Peyer's patch (tissue), 4 donors: ENCODE data around the gene PTGR1.

Experiments used
- POLR2A ChIP-seq, 2 donors: fragments of 450-650 bp; IDR thresholded peaks; one replicate each; pipeline ENCODE4 v1.5.1; 2017; ENCODE audit warnings: antibody characterized with exemption in 2 of 2, mild to moderate bottlenecking in 2 of 2, moderate library complexity in 2 of 2
- TF ChIP-seq, protein P1 (sequence below), 6 experiments: fragments of 450-650 bp in 4 of 6; fragments of 200-600 bp in 2 of 6; sonication (generic) in 1 of 6; IDR thresholded peaks; one replicate each; pipeline ENCODE4 v1.5.1; 2017 to 2019; ENCODE audit warnings: antibody characterized with exemption in 6 of 6, mild to moderate bottlenecking in 3 of 6, moderate library complexity in 1 of 6

- TF ChIP-seq, protein P1, sequence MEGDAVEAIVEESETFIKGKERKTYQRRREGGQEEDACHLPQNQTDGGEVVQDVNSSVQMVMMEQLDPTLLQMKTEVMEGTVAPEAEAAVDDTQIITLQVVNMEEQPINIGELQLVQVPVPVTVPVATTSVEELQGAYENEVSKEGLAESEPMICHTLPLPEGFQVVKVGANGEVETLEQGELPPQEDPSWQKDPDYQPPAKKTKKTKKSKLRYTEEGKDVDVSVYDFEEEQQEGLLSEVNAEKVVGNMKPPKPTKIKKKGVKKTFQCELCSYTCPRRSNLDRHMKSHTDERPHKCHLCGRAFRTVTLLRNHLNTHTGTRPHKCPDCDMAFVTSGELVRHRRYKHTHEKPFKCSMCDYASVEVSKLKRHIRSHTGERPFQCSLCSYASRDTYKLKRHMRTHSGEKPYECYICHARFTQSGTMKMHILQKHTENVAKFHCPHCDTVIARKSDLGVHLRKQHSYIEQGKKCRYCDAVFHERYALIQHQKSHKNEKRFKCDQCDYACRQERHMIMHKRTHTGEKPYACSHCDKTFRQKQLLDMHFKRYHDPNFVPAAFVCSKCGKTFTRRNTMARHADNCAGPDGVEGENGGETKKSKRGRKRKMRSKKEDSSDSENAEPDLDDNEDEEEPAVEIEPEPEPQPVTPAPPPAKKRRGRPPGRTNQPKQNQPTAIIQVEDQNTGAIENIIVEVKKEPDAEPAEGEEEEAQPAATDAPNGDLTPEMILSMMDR (IDR thresholded peaks at IDR 0.05), result no peak
- no peak for TF ChIP-seq POLR2A (IDR thresholded peaks at IDR 0.05)
These were observed 10.7 kb upstream of the PTGR1 start for GRCh38 chr9:111610149-111610548.
